ENCODE results near the gene MLYCD. TPM values are rescaled to one million over a fixed set of nuclear protein-coding genes. Genes with fewer than 3 reads are reported as not detected.

The MLYCD gene
- polyA plus RNA-seq, 3 donors from 2014 or later, result 0.64 to 4.5 (median 1.1) TPM

DNA sequence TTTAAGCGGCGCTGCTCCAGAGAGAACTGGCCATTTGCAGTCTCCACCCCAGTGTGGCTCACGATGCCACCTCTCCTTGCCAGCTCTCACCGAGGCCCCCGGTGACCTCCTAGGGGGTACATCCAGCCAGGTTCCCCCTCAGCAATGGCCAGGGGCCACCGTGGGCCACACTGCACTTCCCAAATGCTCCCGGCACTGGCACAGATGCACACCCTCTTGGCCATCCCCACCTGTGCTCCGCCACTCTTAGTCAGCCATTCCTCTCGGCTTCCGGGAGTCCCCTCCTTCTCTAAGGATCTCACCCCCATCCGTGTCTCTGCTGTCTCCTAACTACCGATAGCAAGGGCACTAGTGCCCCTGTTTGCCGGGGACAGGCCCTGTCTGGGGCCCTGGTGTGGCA, 25.8 kb downstream of the MLYCD start:
- Mint-ChIP-seq H3K4me3 (no peak overlapping the region), H3K27ac (no peak overlapping the region), H3K9me3 (no peaks in the 10 kb centered on the region), H3K27me3 (ENCODE audit: low read depth in 3 of 3) (peaks cover 0 to 4% (median 0%) of the 10 kb centered on the region in 3 donors), H3K4me1 (peaks cover 23 to 27% of the 10 kb centered on the region in 2 donors), H3K36me3 (peaks cover 10 to 32% (median 23%) of the 10 kb centered on the region in 3 donors)
- no peak for DNase-seq

GRCh38 chr16:83925095-83925905, 26.4 kb downstream of the MLYCD start:
- Mint-ChIP-seq H3K4me3 (no peak overlapping the region), H3K9me3 (no peaks in the 10 kb centered on the region), H3K36me3 (peaks cover 8 to 29% (median 18%) of the 10 kb centered on the region in 3 donors), H3K4me1 (peaks cover 24 to 27% of the 10 kb centered on the region in 2 donors), H3K27ac (no peak overlapping the region), H3K27me3 (ENCODE audit: low read depth in 3 of 3) (peaks cover 0 to 4% (median 0%) of the 10 kb centered on the region in 3 donors)
- DNase-seq, result no peak

DNA sequence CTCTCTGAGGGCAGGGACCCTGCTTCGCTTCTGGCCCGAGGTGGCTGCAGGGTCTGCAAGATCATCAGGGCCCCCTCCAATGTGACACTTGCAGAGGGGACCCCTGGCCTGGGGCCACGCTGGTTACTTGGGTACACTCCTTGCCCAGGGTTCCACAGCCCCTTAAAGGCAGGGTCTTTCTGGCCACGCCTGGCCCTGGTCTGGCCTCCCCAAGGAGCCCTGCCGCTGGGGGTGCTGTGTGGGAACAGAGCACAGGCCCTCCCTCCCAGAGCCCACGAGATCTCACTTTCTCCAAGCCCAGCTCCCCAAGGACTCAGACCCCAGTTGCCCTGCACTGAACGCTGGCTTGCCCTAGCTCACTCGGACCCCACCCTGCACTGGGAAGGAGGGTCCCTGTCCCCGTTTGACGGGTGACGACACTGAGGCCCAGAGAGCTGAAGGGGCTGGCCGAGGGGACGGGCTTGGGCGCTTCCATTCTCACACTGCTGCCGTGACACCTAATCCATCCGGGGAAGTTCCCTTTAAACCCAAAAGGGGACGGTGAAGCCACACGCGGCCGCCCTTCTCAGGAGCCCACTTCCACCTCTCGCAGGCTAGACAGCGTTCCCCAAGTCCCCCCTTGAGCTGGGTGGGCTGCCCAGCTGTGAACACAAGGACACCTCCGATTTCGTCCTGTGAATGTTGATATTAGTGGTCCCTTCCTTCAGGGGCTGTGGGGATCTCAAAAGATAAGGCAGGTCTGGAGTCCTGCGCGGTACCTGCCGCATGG, 27.2 kb downstream of the MLYCD start:
- no peaks in the 10 kb centered on the region for H3K9me3 Mint-ChIP-seq
- no peak overlapping the region for H3K4me3 Mint-ChIP-seq
- H3K27me3 Mint-ChIP-seq (ENCODE audit: low read depth in 3 of 3), result peaks cover 0 to 4% (median 0%) of the 10 kb centered on the region in 3 donors
- no peak overlapping the region for H3K27ac Mint-ChIP-seq
- no peak for DNase-seq
- H3K36me3 Mint-ChIP-seq, result peaks cover 4 to 21% (median 11%) of the 10 kb centered on the region in 3 donors
- H3K4me1 Mint-ChIP-seq, result peaks cover 20 to 24% of the 10 kb centered on the region in 2 donors

DNA sequence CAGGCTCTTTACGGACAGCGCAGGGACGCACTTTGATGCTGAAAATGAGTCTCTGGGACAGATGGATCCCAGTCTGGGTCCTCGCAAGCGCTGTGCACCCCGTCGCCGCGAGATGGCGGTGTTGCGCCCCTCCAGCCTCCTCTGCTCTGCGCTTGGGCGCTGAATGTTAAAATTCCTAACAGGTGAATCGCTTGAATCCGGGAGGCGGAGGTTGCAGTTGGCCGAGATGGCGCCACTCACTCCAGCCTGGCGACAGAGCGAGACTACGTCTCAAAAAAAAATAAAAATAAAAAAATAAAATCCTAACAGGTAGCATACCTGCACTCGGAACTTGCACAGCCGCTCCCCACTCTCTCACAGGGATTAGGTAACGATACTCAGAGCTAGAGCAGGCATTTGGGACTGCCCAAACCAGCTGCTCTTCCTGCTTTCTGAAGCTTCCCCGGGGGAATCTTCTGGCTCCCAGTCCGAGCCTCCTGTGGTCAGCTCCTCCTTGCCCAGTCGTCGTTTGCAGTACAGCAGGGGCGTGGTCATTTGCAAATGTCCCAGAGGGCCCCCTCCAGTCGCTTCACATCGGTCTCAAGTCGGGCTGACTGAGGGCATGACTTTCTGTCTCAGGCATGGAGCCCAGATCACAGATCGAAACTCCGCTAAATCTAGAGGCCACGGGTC, 27.9 kb downstream of the MLYCD start:
- peaks cover 20 to 24% of the 10 kb centered on the region in 2 donors for H3K4me1 Mint-ChIP-seq
- no peak overlapping the region for H3K27ac Mint-ChIP-seq
- peaks cover 4 to 16% (median 6%) of the 10 kb centered on the region in 3 donors for H3K36me3 Mint-ChIP-seq
- no peak overlapping the region for H3K4me3 Mint-ChIP-seq
- no peaks in the 10 kb centered on the region for H3K9me3 Mint-ChIP-seq
- peak; percentile 18 to 41 (median 29) for DNase-seq
- H3K27me3 Mint-ChIP-seq (ENCODE audit: low read depth in 3 of 3), result peaks cover 0 to 5% (median 0%) of the 10 kb centered on the region in 3 donors

DNA sequence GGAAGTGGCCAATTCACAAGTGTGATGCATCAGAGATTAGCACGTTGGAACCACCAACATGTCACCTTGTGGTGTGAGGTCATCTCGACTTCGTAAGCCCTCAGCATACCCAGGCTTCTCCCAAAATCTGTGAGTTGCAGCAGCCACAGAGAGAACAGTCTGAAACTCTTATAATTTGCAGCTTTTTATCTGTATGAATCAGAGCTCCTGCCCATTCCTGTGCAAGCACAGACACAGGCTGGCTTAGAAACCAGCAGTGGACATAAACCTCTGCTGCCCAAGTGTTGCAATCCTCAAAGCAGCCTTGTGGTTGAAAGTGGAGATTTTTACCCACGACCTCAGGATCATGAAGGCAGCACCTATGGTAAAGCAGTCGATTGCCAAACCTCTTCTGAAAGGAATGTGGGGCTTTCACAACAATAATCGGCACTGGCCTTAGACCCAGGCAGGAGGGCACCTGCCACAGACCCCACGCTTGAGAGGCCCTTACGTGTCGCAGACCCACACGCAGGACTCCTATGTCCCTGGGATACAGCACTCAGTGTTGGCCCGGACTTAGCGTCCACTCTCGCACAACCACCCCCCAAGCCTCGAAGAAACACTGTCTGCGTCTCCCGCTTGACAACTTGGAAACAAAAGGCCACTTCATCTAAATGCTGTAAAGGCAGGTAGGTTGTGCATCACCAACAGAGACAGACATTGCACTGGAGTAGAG, 29.6 kb downstream of the MLYCD start:
- H3K4me1 Mint-ChIP-seq, result peaks cover 20 to 24% of the 10 kb centered on the region in 2 donors
- H3K27ac Mint-ChIP-seq, result peak overlapping the region in 1 of 6 donors; percentile 28
- peak; percentile 9 to 46 (median 35) for DNase-seq
- H3K9me3 Mint-ChIP-seq, result no peaks in the 10 kb centered on the region
- H3K4me3 Mint-ChIP-seq, result no peak overlapping the region
- peaks cover 0 to 10% (median 3%) of the 10 kb centered on the region in 3 donors for H3K36me3 Mint-ChIP-seq
- H3K27me3 Mint-ChIP-seq (ENCODE audit: low read depth in 3 of 3), result peaks cover 0 to 3% (median 0%) of the 10 kb centered on the region in 3 donors

- no peak for DNase-seq
- peaks cover 20 to 24% of the 10 kb centered on the region in 2 donors for H3K4me1 Mint-ChIP-seq
- H3K27ac Mint-ChIP-seq, result no peak overlapping the region
- H3K4me3 Mint-ChIP-seq, result no peak overlapping the region
- peaks cover 0 to 1% (median 1%) of the 10 kb centered on the region in 3 donors for H3K27me3 Mint-ChIP-seq (ENCODE audit: low read depth in 3 of 3)
- H3K36me3 Mint-ChIP-seq, result peaks cover 0 to 10% (median 0%) of the 10 kb centered on the region in 3 donors
- H3K9me3 Mint-ChIP-seq, result no peaks in the 10 kb centered on the region
These were observed 31.1 kb downstream of the MLYCD start for GRCh38 chr16:83929811-83930555.

DNA sequence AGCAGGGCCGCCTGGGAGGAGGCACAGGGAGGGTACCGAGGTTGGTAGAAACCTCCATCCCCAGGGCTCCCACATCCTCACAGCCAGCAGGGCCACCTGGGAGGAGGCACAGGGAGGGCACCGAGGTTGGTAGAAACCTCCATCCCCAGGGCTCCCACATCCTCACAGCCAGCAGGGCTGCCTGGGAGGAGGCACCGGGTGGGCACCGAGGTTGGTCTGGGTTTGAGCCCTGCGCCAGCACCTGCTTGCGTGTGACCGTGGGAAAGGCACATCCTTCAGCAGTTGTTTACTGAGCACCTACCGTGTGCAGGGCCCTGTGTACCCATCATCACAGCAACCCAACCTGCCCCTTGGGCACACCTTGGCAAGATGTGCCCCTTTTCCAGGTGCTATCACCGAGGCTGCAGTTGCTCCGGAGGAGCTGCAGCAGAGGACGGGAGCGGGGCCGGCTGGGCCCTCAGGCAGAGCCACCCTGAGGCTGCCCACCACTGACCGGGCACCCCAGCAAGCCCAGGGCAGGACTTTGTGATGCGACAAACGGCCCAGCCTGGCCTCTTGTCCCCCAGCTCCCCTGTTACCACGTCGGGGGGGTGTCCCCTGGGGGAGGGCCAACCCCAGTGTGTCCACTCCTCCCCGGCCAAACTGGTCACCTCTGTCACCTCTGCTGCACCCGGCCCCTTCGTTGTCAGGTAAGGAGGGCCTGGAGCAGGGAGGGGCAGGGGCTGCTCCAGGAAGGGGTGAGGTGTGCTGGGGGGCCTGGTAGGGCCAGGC, 32.0 kb downstream of the MLYCD start:
- Mint-ChIP-seq H3K9me3 (no peaks in the 10 kb centered on the region), H3K27ac (no peak overlapping the region), H3K36me3 (peaks cover 0 to 3% (median 0%) of the 10 kb centered on the region in 3 donors), H3K4me3 (no peak overlapping the region), H3K4me1 (peaks cover 20 to 24% of the 10 kb centered on the region in 2 donors), H3K27me3 (ENCODE audit: low read depth in 3 of 3) (peaks cover 0 to 3% (median 1%) of the 10 kb centered on the region in 3 donors)
- no peak for DNase-seq

GRCh38 chr16:83931556-83931955, 32.6 kb downstream of the MLYCD start:
- no peak for DNase-seq
- H3K36me3 Mint-ChIP-seq, result peaks cover 0 to 3% (median 0%) of the 10 kb centered on the region in 3 donors
- no peaks in the 10 kb centered on the region for H3K9me3 Mint-ChIP-seq
- H3K4me3 Mint-ChIP-seq, result no peak overlapping the region
- H3K27ac Mint-ChIP-seq, result no peak overlapping the region
- H3K4me1 Mint-ChIP-seq, result peaks cover 20% of the 10 kb centered on the region in 2 donors
- peaks cover 0 to 3% (median 1%) of the 10 kb centered on the region in 3 donors for H3K27me3 Mint-ChIP-seq (ENCODE audit: low read depth in 3 of 3)

- Mint-ChIP-seq H3K36me3 (peaks cover 0 to 3% (median 0%) of the 10 kb centered on the region in 3 donors), H3K4me3 (no peak overlapping the region), H3K9me3 (no peaks in the 10 kb centered on the region), H3K27me3 (ENCODE audit: low read depth in 3 of 3) (peaks cover 0 to 3% (median 1%) of the 10 kb centered on the region in 3 donors), H3K4me1 (peaks cover 16 to 19% of the 10 kb centered on the region in 2 donors), H3K27ac (no peak overlapping the region)
- no peak for DNase-seq
These were observed 33.4 kb downstream of the MLYCD start for GRCh38 chr16:83932304-83932703.

DNA sequence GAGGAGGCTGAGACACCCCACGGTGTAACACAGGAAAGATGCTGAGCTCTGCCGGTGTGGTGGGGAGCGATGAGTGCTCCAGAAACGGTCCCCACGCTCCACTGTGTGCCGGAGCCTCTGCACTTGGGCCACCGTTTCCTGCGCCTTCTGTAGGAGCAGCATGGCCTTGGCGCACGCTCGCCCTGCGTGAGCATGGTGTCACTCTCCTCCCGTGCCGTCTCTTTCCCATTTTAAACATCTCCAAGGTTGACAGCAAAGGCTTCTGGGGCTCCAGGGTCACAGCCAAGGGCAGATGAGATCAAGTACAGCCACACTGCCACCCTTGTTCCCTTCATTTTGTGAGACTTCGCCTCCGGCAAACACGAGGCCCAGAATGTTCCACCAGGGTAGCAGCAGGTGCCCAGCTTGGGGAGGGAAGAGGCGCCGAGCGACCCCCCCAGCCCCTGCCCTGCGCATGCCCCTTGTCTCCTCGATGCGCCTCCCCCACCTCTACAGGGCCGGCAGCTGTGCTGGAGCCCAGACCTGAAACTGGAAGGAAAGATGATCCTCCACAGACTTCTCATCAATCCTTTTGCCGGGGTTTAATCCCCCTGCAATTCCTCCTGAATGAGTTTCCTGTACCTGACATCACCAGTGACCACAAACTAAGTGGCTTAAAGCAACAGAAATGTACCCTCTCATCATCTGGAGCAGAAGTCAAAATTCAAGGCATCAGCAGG, 34.2 kb downstream of the MLYCD start:
- Mint-ChIP-seq H3K4me3 (no peak overlapping the region), H3K27ac (peak overlapping the region in 1 of 6 donors; percentile 7)

DNA sequence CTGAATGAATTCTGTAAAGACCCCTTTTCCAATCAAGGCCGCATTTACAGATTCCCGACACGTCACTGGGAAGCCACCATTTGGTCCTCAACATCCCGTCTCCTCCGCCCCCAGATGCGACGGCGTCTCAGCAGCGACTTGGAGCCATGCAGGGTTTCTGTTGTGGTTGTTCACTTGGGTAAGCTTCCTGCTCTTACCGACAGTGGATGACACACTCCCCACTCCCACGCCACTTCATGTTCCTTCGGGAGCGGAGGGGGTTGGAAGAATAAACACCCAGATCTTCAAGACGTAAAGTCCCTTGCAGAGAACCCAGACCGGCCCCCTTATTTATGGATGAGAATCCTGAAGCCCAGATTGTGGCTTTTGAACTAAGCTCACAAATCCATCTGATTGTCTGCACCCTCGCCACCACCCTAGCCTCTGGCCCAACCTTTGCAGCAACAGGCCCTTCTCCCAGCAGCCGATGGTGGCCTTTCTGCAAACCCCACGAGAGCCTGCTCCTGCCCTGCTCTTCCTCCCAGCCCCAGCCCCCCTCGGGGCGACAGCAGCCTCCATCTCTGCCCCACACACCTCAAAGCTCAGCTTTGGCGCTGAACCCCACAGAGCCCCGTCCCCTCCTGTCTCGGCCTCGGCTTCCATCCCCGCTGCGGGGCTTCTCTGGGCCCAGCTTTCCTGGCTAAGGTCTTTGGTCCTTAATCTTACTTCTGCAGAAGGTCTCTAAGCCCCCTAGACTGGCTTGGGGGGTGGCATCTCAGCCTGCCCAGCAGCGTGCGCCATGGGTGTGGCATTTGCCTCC, 35.2 kb downstream of the MLYCD start:
- H3K27ac Mint-ChIP-seq, result no peak overlapping the region
- H3K36me3 Mint-ChIP-seq, result no peaks in the 10 kb centered on the region
- no peak for DNase-seq
- peaks cover 1 to 3% (median 2%) of the 10 kb centered on the region in 3 donors for H3K27me3 Mint-ChIP-seq (ENCODE audit: low read depth in 3 of 3)
- no peak overlapping the region for H3K4me3 Mint-ChIP-seq
- no peaks in the 10 kb centered on the region for H3K9me3 Mint-ChIP-seq
- peaks cover 1 to 2% of the 10 kb centered on the region in 2 donors for H3K4me1 Mint-ChIP-seq

More for the DNA sequence above, 34.2 kb downstream of the MLYCD start:
- H3K27me3 Mint-ChIP-seq (ENCODE audit: low read depth in 3 of 3), result peaks cover 1 to 3% (median 2%) of the 10 kb centered on the region in 3 donors
- peaks cover 0 to 3% (median 0%) of the 10 kb centered on the region in 3 donors for H3K36me3 Mint-ChIP-seq
- H3K4me1 Mint-ChIP-seq, result peaks cover 11 to 12% of the 10 kb centered on the region in 2 donors
- no peaks in the 10 kb centered on the region for H3K9me3 Mint-ChIP-seq
- no peak for DNase-seq

Data from immature natural killer cell (primary cell).